Neutrophil (primary cell): Measurements from ENCODE around the gene COL8A1.

Source experiments
- H3K27ac ChIP-seq: fragments of 200-600 bp; sonication (generic); 2 replicates; pipeline ENCODE4 v1.5.1; 2016; ENCODE audit warnings: mild to moderate bottlenecking, moderate library complexity
- H3K27me3 ChIP-seq: fragments of 200-600 bp; sonication (generic); 2 replicates; pipeline ENCODE4 v1.6.0; 2016; ENCODE audit warnings: mild to moderate bottlenecking
- H3K36me3 ChIP-seq: fragments of 200-600 bp; sonication (generic); 2 replicates; pipeline ENCODE4 v1.5.1; 2017
- H3K4me1 ChIP-seq, 2 experiments: fragments of 200-600 bp in 1 of 2; sonication (generic) in 1 of 2; 1 replicate in 1 of 2; 2 replicates in 1 of 2; pipeline versions ENCODE4 v1.5.1 to v1.6.1; 2013 to 2016; ENCODE audit warnings: low read depth in 1 of 2, low read length in 1 of 2, mild to moderate bottlenecking in 1 of 2, moderate library complexity in 1 of 2; ENCODE audit not compliant: control insufficient read depth in 1 of 2, insufficient read depth in 1 of 2
- H3K4me3 ChIP-seq, 2 experiments: fragments of 200-600 bp in 1 of 2; sonication (generic) in 1 of 2; 1 replicate in 1 of 2; 2 replicates in 1 of 2; pipeline ENCODE4 v1.5.1; 2013 to 2016; ENCODE audit warnings: low read depth in 1 of 2, low read length in 1 of 2, mild to moderate bottlenecking in 1 of 2, moderate library complexity in 1 of 2
- H3K9me3 ChIP-seq: fragments of 200-600 bp; sonication (generic); 2 replicates; pipeline ENCODE4 v1.5.1; 2016
- CTCF ChIP-seq: fragments of 200-600 bp; sonication (generic); IDR thresholded peaks from 2 replicates; pipeline ENCODE4 v1.5.1; 2016; ENCODE audit warnings: antibody characterized with exemption

Gene COL8A1

GRCh38 chr3:99625643-99626416, 12.6 kb upstream of the COL8A1 start:
- Histone ChIP-seq H3K36me3 (no peaks in the 10 kb centered on the region), H3K27me3 (no peaks in the 10 kb centered on the region), H3K4me1 (no peaks in the 10 kb centered on the region), H3K9me3 (no peaks in the 10 kb centered on the region), H3K4me3 (no peak overlapping the region), H3K27ac (no peak overlapping the region)
- TF ChIP-seq CTCF, result no peak

- no peaks in the 10 kb centered on the region for H3K9me3 ChIP-seq
- no peak for TF ChIP-seq CTCF
- H3K27ac ChIP-seq, result no peak overlapping the region
- no peaks in the 10 kb centered on the region for H3K27me3 ChIP-seq
- H3K4me3 ChIP-seq, result no peak overlapping the region
- no peaks in the 10 kb centered on the region for H3K4me1 ChIP-seq
- H3K36me3 ChIP-seq, result no peaks in the 10 kb centered on the region
Observed at GRCh38 chr3:99626417-99626788, 12.0 kb upstream of the COL8A1 start.

GRCh38 chr3:99627062-99627826, 11.2 kb upstream of the COL8A1 start:
- Histone ChIP-seq H3K36me3 (no peaks in the 10 kb centered on the region), H3K27me3 (no peaks in the 10 kb centered on the region), H3K4me3 (no peak overlapping the region), H3K27ac (no peak overlapping the region), H3K4me1 (no peaks in the 10 kb centered on the region), H3K9me3 (no peaks in the 10 kb centered on the region)
- no peak for TF ChIP-seq CTCF

- Histone ChIP-seq H3K27me3 (peaks cover 19% of the 10 kb centered on the region), H3K27ac (no peak overlapping the region), H3K4me3 (no peak overlapping the region), H3K4me1 (no peaks in the 10 kb centered on the region), H3K9me3 (no peaks in the 10 kb centered on the region), H3K36me3 (no peaks in the 10 kb centered on the region)
- no peak for TF ChIP-seq CTCF
Observed at GRCh38 chr3:99630815-99631214, 7.6 kb upstream of the COL8A1 start.

- H3K4me3 ChIP-seq, result no peak overlapping the region
- no peak overlapping the region for H3K27ac ChIP-seq
- peaks cover 51% of the 10 kb centered on the region for H3K27me3 ChIP-seq
- no peaks in the 10 kb centered on the region for H3K4me1 ChIP-seq
- no peaks in the 10 kb centered on the region for H3K36me3 ChIP-seq
- no peak for TF ChIP-seq CTCF
- H3K9me3 ChIP-seq, result no peaks in the 10 kb centered on the region
Observed at GRCh38 chr3:99633887-99634558, 4.4 kb upstream of the COL8A1 start.
